Measurements from ENCODE around the gene KISS1.
"Not testable (repeated sequence)": the region's sequence is repeated elsewhere in the genome, so short reads cannot be mapped to it uniquely, and the experiment has no call there.

The KISS1 gene

GRCh38 chr1:204196068-204196795, at the start of gene KISS1:
KISS1 (minus strand) TSS chr1:204196491; CDS start chr1:204192876, 3,615 bp downstream.
- DNase-seq, result no peak
- ATAC-seq, result no peak
- H3K9me3 Mint-ChIP-seq, result peaks cover 0 to 3% of the 10 kb centered on the region in 2 donors
- H3K4me3 Mint-ChIP-seq, result no peak within 1 kb of the TSS
- peaks cover 30% of the 10 kb centered on the region for H3K4me1 Mint-ChIP-seq
- H3K27me3 Mint-ChIP-seq, result no peaks in the 10 kb centered on the region
- H3K27ac Mint-ChIP-seq, result peak within 1 kb of the TSS in 1 of 2 donors; percentile 72

GRCh38 chr1:204242920-204243319, 46.6 kb upstream of the KISS1 start:
- no peak overlapping the region for H3K4me3 Mint-ChIP-seq
- no peak overlapping the region for H3K27ac Mint-ChIP-seq
- no peaks in the 10 kb centered on the region for H3K4me1 Mint-ChIP-seq
- no peak for ATAC-seq
- no peaks in the 10 kb centered on the region for H3K27me3 Mint-ChIP-seq
- DNase-seq, result no peak
- no peaks in the 10 kb centered on the region for H3K9me3 Mint-ChIP-seq

- ATAC-seq (no peak), DNase-seq (no peak)
- Mint-ChIP-seq H3K27ac (no peak overlapping the region), H3K4me1 (no peaks in the 10 kb centered on the region), H3K4me3 (no peak overlapping the region), H3K27me3 (no peaks in the 10 kb centered on the region), H3K9me3 (no peaks in the 10 kb centered on the region)
These were observed 45.6 kb upstream of the KISS1 start for GRCh38 chr1:204241914-204242313.

GRCh38 chr1:204241050-204241449, 44.8 kb upstream of the KISS1 start:
- no peaks in the 10 kb centered on the region for H3K4me1 Mint-ChIP-seq
- no peak for DNase-seq
- no peaks in the 10 kb centered on the region for H3K27me3 Mint-ChIP-seq
- ATAC-seq, result no peak
- H3K9me3 Mint-ChIP-seq, result no peaks in the 10 kb centered on the region
- H3K4me3 Mint-ChIP-seq, result no peak overlapping the region
- no peak overlapping the region for H3K27ac Mint-ChIP-seq

GRCh38 chr1:204240233-204240632, 43.9 kb upstream of the KISS1 start:
- Mint-ChIP-seq H3K9me3 (no peaks in the 10 kb centered on the region), H3K27ac (no peak overlapping the region), H3K27me3 (no peaks in the 10 kb centered on the region), H3K4me3 (no peak overlapping the region), H3K4me1 (no peaks in the 10 kb centered on the region)
- ATAC-seq (no peak), DNase-seq (no peak)

- not testable (repeated sequence) for H3K4me1 Mint-ChIP-seq, ATAC-seq, H3K27ac Mint-ChIP-seq, H3K9me3 Mint-ChIP-seq, DNase-seq, H3K27me3 Mint-ChIP-seq, H3K4me3 Mint-ChIP-seq
These were observed 43.1 kb upstream of the KISS1 start for GRCh38 chr1:204239401-204239800.

- H3K4me1 Mint-ChIP-seq, DNase-seq, H3K4me3 Mint-ChIP-seq, ATAC-seq, H3K27me3 Mint-ChIP-seq, H3K9me3 Mint-ChIP-seq: not testable (repeated sequence)
- peak overlapping the region in 1 of 2 donors; percentile 53 for H3K27ac Mint-ChIP-seq
These were observed 42.2 kb upstream of the KISS1 start for GRCh38 chr1:204238520-204238919.

GRCh38 chr1:204237515-204237914, 41.2 kb upstream of the KISS1 start:
- not testable (repeated sequence) for DNase-seq, H3K4me3 Mint-ChIP-seq, ATAC-seq, H3K27ac Mint-ChIP-seq, H3K9me3 Mint-ChIP-seq, H3K4me1 Mint-ChIP-seq, H3K27me3 Mint-ChIP-seq

- H3K27ac Mint-ChIP-seq, result no peak overlapping the region
- no peak overlapping the region for H3K4me3 Mint-ChIP-seq
- no peak for ATAC-seq
- peaks cover 4% of the 10 kb centered on the region for H3K4me1 Mint-ChIP-seq
- no peaks in the 10 kb centered on the region for H3K9me3 Mint-ChIP-seq
- DNase-seq, result no peak
- H3K27me3 Mint-ChIP-seq, result no peaks in the 10 kb centered on the region
These were observed 36.2 kb upstream of the KISS1 start for GRCh38 chr1:204232526-204232925.

- Mint-ChIP-seq H3K4me1 (peaks cover 4% of the 10 kb centered on the region), H3K27ac (no peak overlapping the region), H3K27me3 (no peaks in the 10 kb centered on the region), H3K9me3 (no peaks in the 10 kb centered on the region), H3K4me3 (no peak overlapping the region)
- no peak for ATAC-seq
- DNase-seq, result no peak
These were observed 33.9 kb upstream of the KISS1 start for GRCh38 chr1:204230211-204230610.

- Mint-ChIP-seq H3K9me3 (no peaks in the 10 kb centered on the region), H3K4me1 (peaks cover 4% of the 10 kb centered on the region), H3K27ac (no peak overlapping the region), H3K27me3 (no peaks in the 10 kb centered on the region), H3K4me3 (no peak overlapping the region)
- ATAC-seq (no peak), DNase-seq (no peak)
These were observed 32.6 kb upstream of the KISS1 start for GRCh38 chr1:204228896-204229295.

- Mint-ChIP-seq H3K9me3 (no peaks in the 10 kb centered on the region), H3K27ac (no peak overlapping the region), H3K4me1 (peaks cover 4% of the 10 kb centered on the region), H3K27me3 (no peaks in the 10 kb centered on the region), H3K4me3 (no peak overlapping the region)
- DNase-seq, result no peak
- ATAC-seq, result no peak
These were observed 31.9 kb upstream of the KISS1 start for GRCh38 chr1:204227996-204228785.

- Mint-ChIP-seq H3K27ac (no peak overlapping the region), H3K4me3 (no peak overlapping the region)
- ATAC-seq, result no peak
These were observed 31.1 kb upstream of the KISS1 start for GRCh38 chr1:204227351-204227750.

GRCh38 chr1:204225841-204226735, 29.8 kb upstream of the KISS1 start:
- Mint-ChIP-seq H3K27me3 (no peaks in the 10 kb centered on the region), H3K4me3 (no peak overlapping the region), H3K27ac (no peak overlapping the region), H3K4me1 (no peaks in the 10 kb centered on the region), H3K9me3 (no peaks in the 10 kb centered on the region)
- DNase-seq (no peak), ATAC-seq (no peak)

More at GRCh38 chr1:204227351-204227750, 31.1 kb upstream of the KISS1 start:
- Mint-ChIP-seq H3K4me1 (peaks cover 1% of the 10 kb centered on the region), H3K9me3 (no peaks in the 10 kb centered on the region), H3K27me3 (no peaks in the 10 kb centered on the region)
- no peak for DNase-seq

GRCh38 chr1:204224655-204225054, 28.4 kb upstream of the KISS1 start:
- H3K9me3 Mint-ChIP-seq, result no peaks in the 10 kb centered on the region
- no peak for ATAC-seq
- H3K4me1 Mint-ChIP-seq, result no peaks in the 10 kb centered on the region
- no peaks in the 10 kb centered on the region for H3K27me3 Mint-ChIP-seq
- no peak overlapping the region for H3K27ac Mint-ChIP-seq
- H3K4me3 Mint-ChIP-seq, result no peak overlapping the region
- DNase-seq, result no peak

Measured in stimulated activated naive CD8-positive, alpha-beta T cell treated with anti-CD3 and anti-CD28 coated beads, Interleukin-15, amount 100 ng/mL, for 72 hours (primary cell).